Fibroblast of gingiva (primary cell): ENCODE data around the gene SMIM35.
"Not testable (repeated sequence)": the region's sequence is repeated elsewhere in the genome, so short reads cannot be mapped to it uniquely, and the experiment has no call there.

Experiments used
- DNase-seq: peaks from one replicate; pipeline ENCODE4 v3.0.0-alpha.2; 2011; ENCODE audit warnings: low read depth

Gene SMIM35

DNA sequence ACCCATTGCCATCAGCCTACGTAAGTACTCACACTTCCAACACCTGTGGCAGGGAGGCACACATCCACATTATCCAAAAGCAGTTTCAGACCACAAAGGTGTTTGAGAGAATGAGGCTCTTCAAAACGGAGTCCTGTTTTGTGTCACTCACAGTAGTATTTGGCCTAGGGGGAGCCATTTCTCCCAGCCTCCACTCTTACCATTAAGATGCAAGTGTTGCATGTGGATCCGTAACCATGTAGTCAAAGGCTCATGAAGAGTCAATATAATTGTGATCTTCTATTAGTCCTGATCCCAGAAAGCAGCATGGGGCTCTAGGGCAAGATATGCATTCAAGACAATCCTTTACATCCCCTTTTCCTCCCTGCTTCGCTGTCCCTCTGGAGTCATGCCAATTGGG, 59.1 kb downstream of the SMIM35 start:
- DNase-seq = no peak

DNA sequence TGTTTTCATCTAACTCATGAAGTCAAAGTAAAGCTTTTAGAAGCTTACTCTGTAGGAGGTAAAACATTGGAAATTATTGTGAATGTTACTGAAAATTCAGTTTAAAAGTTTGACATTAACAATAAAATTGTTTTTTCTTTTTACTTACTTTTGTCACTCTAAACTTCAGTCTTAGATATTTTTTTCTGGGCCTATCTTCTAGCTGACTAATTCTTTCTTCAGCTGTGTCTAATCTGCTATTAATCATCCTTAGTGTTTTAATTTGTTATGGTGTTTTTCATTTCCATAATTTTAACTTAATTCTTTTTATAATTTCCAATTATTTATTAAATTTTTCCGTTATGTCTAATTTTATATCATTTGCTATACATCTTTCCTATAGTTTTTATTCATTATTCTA, 65.6 kb downstream of the SMIM35 start:
- DNase-seq = no peak

- DNase-seq = no peak
Measured at GRCh38 chr11:118018401-118018800, 68.4 kb downstream of the SMIM35 start.

DNA sequence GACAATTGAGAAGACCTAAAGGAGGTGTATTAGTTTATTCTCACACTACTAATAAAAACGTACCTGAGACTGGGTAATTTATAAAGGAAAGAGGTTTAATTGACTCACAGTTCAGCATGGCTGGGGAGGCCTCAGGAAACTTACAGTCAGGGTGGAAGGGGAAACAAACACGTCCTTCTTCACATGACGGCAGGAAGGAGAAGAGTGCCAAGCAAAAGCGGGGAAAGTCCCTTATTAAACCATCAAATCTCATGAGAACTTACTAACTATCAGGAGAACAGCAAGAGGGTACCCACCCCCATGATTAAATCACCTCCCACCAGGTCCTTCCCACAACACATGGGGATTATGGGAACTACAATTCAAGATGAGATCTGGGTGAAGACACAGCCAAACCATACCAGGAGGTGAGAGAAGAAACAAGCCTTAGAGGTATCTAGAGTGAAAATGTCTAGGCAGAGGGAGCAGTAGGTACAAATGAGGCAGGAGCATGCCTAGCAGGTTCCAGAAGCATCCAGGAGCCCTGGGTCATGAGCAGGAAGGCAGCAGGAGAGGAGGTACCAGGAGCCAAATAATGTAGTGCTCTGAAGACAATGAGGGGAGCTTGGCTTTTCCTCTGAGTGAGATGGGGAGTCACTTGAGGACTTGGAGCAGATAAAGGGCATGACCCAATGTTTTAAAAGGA, 69.0 kb downstream of the SMIM35 start:
- no peak for DNase-seq

DNA sequence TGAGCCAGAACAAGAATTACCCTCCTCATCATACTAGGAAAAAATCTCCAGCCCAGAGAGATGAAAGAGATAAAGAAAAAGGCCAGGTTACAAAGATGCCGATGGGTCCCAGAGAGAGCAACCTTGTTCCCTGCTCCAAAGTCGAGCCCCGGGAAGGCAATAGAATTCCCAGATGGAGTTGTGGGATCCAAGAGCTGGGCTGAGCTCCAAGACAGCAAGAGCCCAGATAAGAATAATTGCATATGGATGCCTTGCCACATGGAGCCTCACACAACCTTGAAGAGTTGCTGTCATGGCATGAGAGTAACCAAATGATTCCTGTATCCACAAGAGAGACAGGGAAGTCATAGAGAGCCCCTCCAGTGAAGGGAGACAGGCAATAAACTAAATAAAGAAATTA, 69.7 kb downstream of the SMIM35 start:
- DNase-seq = no peak

DNA sequence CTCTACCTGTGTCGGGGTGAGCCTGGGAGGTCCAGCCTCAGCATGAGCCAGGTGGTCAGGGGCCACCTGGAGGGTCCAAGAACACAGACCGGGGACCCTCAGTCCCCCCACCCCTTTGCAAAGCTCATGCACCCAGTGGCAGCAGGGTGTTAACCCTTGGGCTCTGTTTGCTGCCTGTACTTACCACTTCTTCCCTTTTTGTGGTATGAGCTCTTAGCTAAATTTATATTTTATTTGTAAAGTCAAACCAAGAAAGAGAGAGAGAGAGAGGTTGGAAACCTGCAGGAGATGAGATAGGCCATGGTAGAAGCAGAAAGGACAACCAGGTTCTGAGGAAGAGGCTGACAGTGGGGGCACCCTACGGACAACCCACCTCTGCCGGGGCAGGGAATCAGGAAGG, 70.7 kb downstream of the SMIM35 start:
- DNase-seq = no peak

DNA sequence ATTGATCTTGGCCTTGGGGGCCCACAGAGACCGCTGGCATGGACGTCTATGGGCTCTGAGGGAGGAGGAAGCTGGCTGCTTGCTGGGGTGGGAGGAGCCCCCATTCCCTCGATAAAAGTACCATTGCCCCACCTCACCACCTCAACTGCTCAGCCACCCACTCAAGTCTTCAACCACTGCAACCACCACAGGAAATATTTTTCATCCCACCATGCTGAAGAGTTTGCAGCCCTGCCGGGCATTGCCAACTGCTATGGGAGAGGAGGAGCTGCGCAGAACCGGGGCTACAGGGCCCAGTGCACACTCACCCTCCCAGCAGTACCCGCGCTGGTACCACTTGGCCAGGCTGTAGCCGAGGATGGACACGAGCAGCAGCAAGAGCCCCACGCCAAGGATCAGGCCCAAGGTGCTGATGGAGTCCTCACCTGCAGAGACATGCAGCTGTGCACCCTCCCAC, 71.3 kb downstream of the SMIM35 start:
- no peak for DNase-seq

DNA sequence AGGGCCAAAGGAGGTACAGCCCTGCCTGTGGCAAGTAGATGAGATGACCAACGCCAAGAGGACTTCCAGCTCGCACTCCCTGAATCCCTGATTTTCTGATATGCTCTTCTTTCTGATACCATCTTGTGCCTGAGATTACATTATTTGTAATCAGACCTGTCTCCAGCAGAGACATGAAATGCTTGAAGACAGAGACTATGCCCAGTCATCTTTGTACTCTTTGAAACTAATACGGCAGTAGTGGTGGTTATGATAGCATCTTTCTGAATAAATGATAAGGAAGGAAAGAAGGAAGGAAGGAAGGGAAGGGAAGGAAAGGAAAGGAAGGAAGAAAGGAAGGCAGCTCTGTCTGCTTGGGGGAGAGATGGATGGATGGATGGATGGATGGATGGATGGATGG, 72.7 kb downstream of the SMIM35 start:
- no peak for DNase-seq

GRCh38 chr11:118012083-118012669, 74.6 kb downstream of the SMIM35 start:
- no peak for DNase-seq

DNA sequence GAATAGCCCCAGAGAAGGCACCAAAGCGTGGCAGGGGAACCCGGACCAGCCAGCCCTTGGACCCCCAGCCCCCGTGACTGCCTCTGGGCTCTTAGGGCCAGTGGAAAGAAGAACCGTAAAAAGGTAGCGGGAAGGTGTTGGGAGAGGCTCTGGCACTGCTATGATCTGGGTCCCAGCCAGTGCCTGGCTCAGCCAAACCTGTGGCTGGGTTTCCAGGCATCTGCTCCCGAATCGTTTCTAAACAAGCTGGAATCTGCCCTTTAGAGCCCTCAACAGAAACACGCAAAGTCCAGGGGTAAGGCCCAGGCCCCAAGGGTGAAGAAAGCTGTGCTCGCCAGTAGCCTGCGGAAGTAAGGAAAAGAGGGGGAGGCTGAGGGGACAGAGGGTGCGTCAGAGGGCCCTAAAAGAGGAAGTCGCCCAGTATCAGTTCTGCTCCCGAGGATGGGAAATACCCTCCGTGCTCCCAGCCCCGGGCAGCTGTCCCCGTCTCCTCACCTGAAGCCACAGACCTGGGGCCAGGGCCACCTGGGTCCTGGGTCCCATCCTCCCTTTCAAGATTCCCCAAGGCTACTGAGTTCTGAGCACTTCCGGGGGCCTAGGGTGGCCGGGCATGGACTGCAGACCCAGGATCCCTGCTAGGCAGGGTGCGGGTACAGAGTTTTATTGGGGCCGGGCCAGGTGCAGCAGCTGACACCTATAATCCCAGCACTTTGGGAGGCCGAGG, 75.9 kb downstream of the SMIM35 start:
- DNase-seq = no peak

DNA sequence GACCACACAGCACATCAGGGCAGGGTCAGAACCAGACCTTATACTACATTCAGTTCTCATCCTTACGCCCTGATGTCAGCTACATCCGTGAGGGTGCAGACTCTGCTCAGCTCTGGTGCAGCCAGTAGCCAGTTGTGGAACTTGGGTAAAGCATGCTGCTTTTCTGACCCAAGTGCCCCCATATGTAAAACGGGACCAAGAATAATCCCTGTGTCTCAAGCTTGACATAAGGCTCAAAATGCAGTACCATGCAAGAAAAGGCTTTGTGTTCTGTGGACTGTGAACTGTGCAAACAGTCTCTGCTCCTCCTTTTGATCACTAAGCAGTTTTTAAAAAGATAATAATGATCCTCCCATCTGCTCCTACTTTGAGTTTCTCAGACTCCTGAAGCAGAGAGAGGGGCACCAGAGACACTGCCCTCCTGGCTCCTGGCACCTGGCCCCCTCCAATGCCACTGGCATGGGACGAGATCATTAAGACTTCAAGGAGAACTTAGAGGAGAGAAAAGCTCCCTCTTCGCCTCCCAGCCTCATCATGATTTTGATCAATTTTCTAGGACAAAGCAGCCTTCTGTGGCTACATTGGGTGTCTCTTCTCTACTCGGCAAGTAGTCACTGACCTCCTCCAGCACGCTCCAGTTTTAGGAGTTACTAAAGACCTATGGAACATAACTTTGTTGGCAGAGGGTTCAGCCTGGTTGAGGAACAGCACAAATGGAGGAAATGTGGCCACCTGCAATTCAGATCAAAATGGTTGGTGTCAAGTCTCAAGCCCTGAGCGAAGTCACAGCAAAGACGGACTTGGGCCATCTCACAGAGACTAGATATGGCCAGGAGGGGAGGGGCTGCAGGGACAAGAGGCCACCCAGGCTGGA, 76.7 kb downstream of the SMIM35 start:
- no peak for DNase-seq

- DNase-seq = no peak
Measured at GRCh38 chr11:118008271-118008911, 78.4 kb downstream of the SMIM35 start.

- not testable (repeated sequence) for DNase-seq
Measured at GRCh38 chr11:118007563-118008270, 79.0 kb downstream of the SMIM35 start.

DNA sequence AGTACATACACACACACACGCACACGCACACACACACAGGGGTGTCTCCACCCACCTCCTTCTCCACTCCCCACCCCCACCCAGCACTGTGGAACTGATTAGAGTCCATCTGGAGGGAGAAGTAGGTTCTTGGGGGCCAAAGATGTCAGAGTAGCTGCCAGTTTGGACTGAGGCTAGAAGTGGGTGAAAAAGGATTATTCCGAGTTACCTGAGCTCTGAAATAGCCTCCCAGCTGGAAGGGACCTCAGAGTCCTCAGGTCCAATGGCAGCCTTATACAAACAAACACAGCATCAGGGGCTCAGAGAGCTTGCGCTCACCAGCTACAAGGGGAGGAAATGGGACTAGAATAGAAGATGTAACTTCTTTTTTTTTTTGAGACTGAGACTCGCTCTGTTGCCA, 79.7 kb downstream of the SMIM35 start:
- DNase-seq = no peak

DNA sequence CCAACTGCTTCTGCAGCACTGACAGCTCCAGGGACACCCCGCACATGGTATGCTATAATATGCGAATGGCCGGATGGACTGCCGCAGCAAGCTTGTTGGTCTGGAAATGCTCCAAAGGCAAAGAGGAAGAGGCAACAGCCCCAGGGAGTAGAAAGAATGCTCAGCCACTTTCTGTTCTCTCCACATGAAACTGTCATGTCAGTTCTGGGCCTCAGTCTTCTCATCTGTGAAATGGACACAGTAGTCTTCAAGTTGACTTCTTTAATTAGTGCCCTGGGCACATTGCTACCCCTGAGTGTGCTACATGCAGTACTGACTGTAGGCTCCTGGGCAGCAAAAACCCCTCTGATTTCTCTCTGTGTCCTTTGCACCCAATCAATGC, 80.6 kb downstream of the SMIM35 start:
- DNase-seq = no peak

GRCh38 chr11:118005224-118006152, 81.3 kb downstream of the SMIM35 start:
- no peak for DNase-seq

GRCh38 chr11:118004543-118005223, 82.1 kb downstream of the SMIM35 start:
- DNase-seq = no peak

GRCh38 chr11:118003456-118003855, 83.3 kb downstream of the SMIM35 start:
- no peak for DNase-seq
